Activated T-cell treated with anti-CD3 and anti-CD28 coated beads for 48 hours (primary cell): ENCODE results near the gene MED16.
A peak's percentile ranks its signal among the peaks of the same experiment; 100 is the strongest.

Source experiments
- DNase-seq: peaks from one replicate; pipeline ENCODE4 v3.0.0-alpha.2; 2020; ENCODE audit warnings: low read depth

MED16 gene

GRCh38 chr19:892894-893689 lies at the start of gene MED16, which contains the start of gene RNU6-9:
MED16 (minus strand) TSS chr19:893187; CDS start chr19:891131, 2,056 bp downstream.
RNU6-9 (plus strand) TSS chr19:893484.
- peak; percentile 86 for DNase-seq

- DNase-seq: no peak
Measured at GRCh38 chr19:942133-942645, 49.2 kb upstream of the MED16 start.

- no peak for DNase-seq
Measured at GRCh38 chr19:941292-942132, 48.5 kb upstream of the MED16 start.

GRCh38 chr19:940591-941291 lies 47.8 kb upstream of the MED16 start:
- peak; percentile 56 for DNase-seq

- no peak for DNase-seq
Measured at GRCh38 chr19:939922-940321, 46.9 kb upstream of the MED16 start.

- DNase-seq: no peak
Measured at GRCh38 chr19:939439-939838, 46.5 kb upstream of the MED16 start.

- DNase-seq: no peak
Measured at GRCh38 chr19:938233-938923, 45.4 kb upstream of the MED16 start.

- DNase-seq: no peak
Measured at GRCh38 chr19:937259-937694, 44.3 kb upstream of the MED16 start.

GRCh38 chr19:936175-936546 lies 43.2 kb upstream of the MED16 start:
- no peak for DNase-seq

GRCh38 chr19:934865-935479 lies 42.0 kb upstream of the MED16 start:
- DNase-seq: no peak

- DNase-seq: no peak
Measured at GRCh38 chr19:934197-934840, 41.3 kb upstream of the MED16 start.

GRCh38 chr19:933553-933882 lies 40.5 kb upstream of the MED16 start:
- DNase-seq: no peak

- no peak for DNase-seq
Measured at GRCh38 chr19:932648-933552, 39.9 kb upstream of the MED16 start.

- DNase-seq: no peak
Measured at GRCh38 chr19:931860-932647, 39.1 kb upstream of the MED16 start.

GRCh38 chr19:929891-930258 lies 36.9 kb upstream of the MED16 start:
- no peak for DNase-seq

GRCh38 chr19:929203-929890 lies 36.4 kb upstream of the MED16 start:
- no peak for DNase-seq

- DNase-seq: no peak
Measured at GRCh38 chr19:928471-929202, 35.6 kb upstream of the MED16 start.
